NB4 (cell line): ENCODE data around the gene ARHGAP27.
"Not testable (repeated sequence)": the region's sequence is repeated elsewhere in the genome, so short reads cannot be mapped to it uniquely, and the experiment has no call there.

ENCODE experiments used
- DNase-seq: peaks from one replicate; pipeline ENCODE4 v3.0.0; 2010; ENCODE audit warnings: low read depth
- H3K4me3 ChIP-seq: one replicate; pipeline ENCODE4 v1.5.1; 2011; ENCODE audit warnings: mild to moderate bottlenecking, low read depth, low read length, moderate library complexity
- CTCF ChIP-seq: IDR thresholded peaks from one replicate; pipeline ENCODE4 v1.5.1; 2012; ENCODE audit warnings: low read depth, low read length
- MAX ChIP-seq: IDR thresholded peaks from 2 replicates; pipeline ENCODE4 v1.6.1; 2011; ENCODE audit warnings: low read depth, low read length
- MYC ChIP-seq: IDR thresholded peaks from 2 replicates; pipeline ENCODE4 v1.6.1; 2011; ENCODE audit warnings: low read depth, low read length
- POLR2A ChIP-seq: IDR thresholded peaks from 2 replicates; pipeline ENCODE4 v1.6.1; 2011; ENCODE audit warnings: mild to moderate bottlenecking; ENCODE audit not compliant: insufficient read length; ENCODE audit errors: extremely low read depth

Gene ARHGAP27

GRCh38 chr17:45432405-45433158 is at the start of gene ARHGAP27:
ARHGAP27 (minus strand) TSS chr17:45432870; CDS start chr17:45430279, 2,591 bp downstream.
- no peak for TF ChIP-seq POLR2A
- TF ChIP-seq MYC, result no peak
- no peak for TF ChIP-seq MAX
- no peak for TF ChIP-seq CTCF
- DNase-seq, result peak; percentile 82
- peak within 1 kb of the TSS; percentile 59 for H3K4me3 ChIP-seq

GRCh38 chr17:45482317-45482716 is 49.6 kb upstream of the ARHGAP27 start:
- not testable (repeated sequence) for H3K4me3 ChIP-seq, DNase-seq

- not testable (repeated sequence) for H3K4me3 ChIP-seq, DNase-seq
Measured at GRCh38 chr17:45475436-45475835, 42.8 kb upstream of the ARHGAP27 start.

GRCh38 chr17:45472249-45472648 is 39.6 kb upstream of the ARHGAP27 start:
- H3K4me3 ChIP-seq, DNase-seq: not testable (repeated sequence)

- DNase-seq, H3K4me3 ChIP-seq: not testable (repeated sequence)
Measured at GRCh38 chr17:45469204-45469563, 36.5 kb upstream of the ARHGAP27 start.

- H3K4me3 ChIP-seq, DNase-seq: not testable (repeated sequence)
Measured at GRCh38 chr17:45468293-45469203, 35.9 kb upstream of the ARHGAP27 start.

- H3K4me3 ChIP-seq, result not testable (repeated sequence)
- peak; percentile 72 for DNase-seq
Measured at GRCh38 chr17:45461524-45462327, 29.1 kb upstream of the ARHGAP27 start.

GRCh38 chr17:45460422-45460821 is 27.8 kb upstream of the ARHGAP27 start:
- H3K4me3 ChIP-seq, DNase-seq: not testable (repeated sequence)

- DNase-seq, H3K4me3 ChIP-seq: not testable (repeated sequence)
Measured at GRCh38 chr17:45454341-45454740, 21.7 kb upstream of the ARHGAP27 start.

GRCh38 chr17:45453731-45454130 is 21.1 kb upstream of the ARHGAP27 start:
- not testable (repeated sequence) for H3K4me3 ChIP-seq, DNase-seq

GRCh38 chr17:45453225-45453534 is 20.5 kb upstream of the ARHGAP27 start:
- not testable (repeated sequence) for H3K4me3 ChIP-seq, DNase-seq

- not testable (repeated sequence) for H3K4me3 ChIP-seq, DNase-seq
Measured at GRCh38 chr17:45452329-45453224, 19.9 kb upstream of the ARHGAP27 start.

GRCh38 chr17:45451660-45452059 is 19.0 kb upstream of the ARHGAP27 start:
- not testable (repeated sequence) for DNase-seq, H3K4me3 ChIP-seq
